Activated CD4-positive, alpha-beta T cell treated with anti-CD3 and anti-CD28 coated beads, Interleukin-2, amount 50 U/mL, for 24 hours (primary cell): ENCODE data around the gene ILF2.
"Not testable (repeated sequence)": the region's sequence is repeated elsewhere in the genome, so short reads cannot be mapped to it uniquely, and the experiment has no call there.

Experiments used
- DNase-seq, 2 donors: peaks; one replicate each; pipeline ENCODE4 v3.0.0-alpha.2; 2020; ENCODE audit warnings: low read depth in 1 of 2, low spot score in 1 of 2

Gene ILF2

GRCh38 chr1:153670859-153671627 lies at the start of gene ILF2:
TSS of gene ILF2 (minus strand) at chr1:153670993. CDS start at chr1:153670922, 71 bp downstream.
- peak; percentile 88 to 97 for DNase-seq

- no peak for DNase-seq
Measured at GRCh38 chr1:153717330-153717729, 46.5 kb upstream of the ILF2 start.

GRCh38 chr1:153716211-153716610 lies 45.4 kb upstream of the ILF2 start:
- not testable (repeated sequence) for DNase-seq

GRCh38 chr1:153711026-153711425 lies 40.2 kb upstream of the ILF2 start:
- DNase-seq, result no peak

GRCh38 chr1:153705484-153705883 lies 34.7 kb upstream of the ILF2 start:
- no peak for DNase-seq

- DNase-seq, result no peak
Measured at GRCh38 chr1:153699768-153700167, 29.0 kb upstream of the ILF2 start.

GRCh38 chr1:153698923-153699714 lies 28.3 kb upstream of the ILF2 start:
- DNase-seq, result no peak

GRCh38 chr1:153698020-153698922 lies 27.5 kb upstream of the ILF2 start:
- DNase-seq, result no peak

GRCh38 chr1:153697191-153698019 lies 26.6 kb upstream of the ILF2 start:
- no peak for DNase-seq

- DNase-seq, result no peak
Measured at GRCh38 chr1:153696741-153697140, 25.9 kb upstream of the ILF2 start.

GRCh38 chr1:153693466-153693865 lies 22.7 kb upstream of the ILF2 start:
- DNase-seq, result no peak

- DNase-seq, result no peak
Measured at GRCh38 chr1:153688736-153689328, 18.0 kb upstream of the ILF2 start.

- no peak for DNase-seq
Measured at GRCh38 chr1:153688276-153688675, 17.5 kb upstream of the ILF2 start.

GRCh38 chr1:153687346-153688125 lies 16.7 kb upstream of the ILF2 start:
- no peak for DNase-seq

- DNase-seq, result no peak
Measured at GRCh38 chr1:153685544-153686340, 14.9 kb upstream of the ILF2 start.

- DNase-seq, result no peak
Measured at GRCh38 chr1:153684892-153685291, 14.1 kb upstream of the ILF2 start.

- DNase-seq, result no peak
Measured at GRCh38 chr1:153683854-153684253, 13.1 kb upstream of the ILF2 start.

GRCh38 chr1:153682730-153683129 lies 11.9 kb upstream of the ILF2 start:
- DNase-seq, result no peak

GRCh38 chr1:153680120-153680403 lies 9.3 kb upstream of the ILF2 start:
- DNase-seq, result no peak
